Mesendoderm (in vitro differentiated cells): ENCODE data around the gene ACSF3.

Experiments used
- DNase-seq: peaks from one replicate; pipeline ENCODE4 v3.0.0; 2013
- H2AK5ac ChIP-seq: 2 replicates; pipeline ENCODE4 v1.6.1; 2013; ENCODE audit warnings: low read length, inconsistent platforms
- H2BK120ac ChIP-seq: 2 replicates; pipeline ENCODE4 v1.6.1; 2013; ENCODE audit warnings: low read depth, mild to moderate bottlenecking, low read length, moderate library complexity, mixed read lengths
- H2BK15ac ChIP-seq: replicated peaks from 2 replicates; pipeline ENCODE4 v1.6.1; 2013; ENCODE audit warnings: low read depth, mild to moderate bottlenecking, moderate library complexity
- H2BK5ac ChIP-seq: 2 replicates; pipeline ENCODE4 v1.6.1; 2013; ENCODE audit warnings: low read length, inconsistent platforms
- H3K18ac ChIP-seq: 2 replicates; pipeline ENCODE4 v1.6.1; 2013; ENCODE audit warnings: mild to moderate bottlenecking, low read length, mixed read lengths
- H3K23ac ChIP-seq: one replicate; pipeline ENCODE4 v1.6.1; 2013; ENCODE audit warnings: low read length
- H3K27ac ChIP-seq: 2 replicates; pipeline ENCODE4 v1.5.1; 2013; ENCODE audit warnings: low read depth, mild to moderate bottlenecking, inconsistent platforms, low read length, moderate library complexity
- H3K27me3 ChIP-seq: 2 replicates; pipeline ENCODE4 v1.6.1; 2013; ENCODE audit warnings: low read length, control low read depth, mild to moderate bottlenecking, inconsistent platforms; ENCODE audit not compliant: insufficient read depth, poor library complexity
- H3K36me3 ChIP-seq: 2 replicates; pipeline ENCODE4 v1.6.1; 2013; ENCODE audit warnings: low read length, inconsistent platforms; ENCODE audit not compliant: control insufficient read depth, insufficient read depth
- H3K4ac ChIP-seq: one replicate; pipeline ENCODE4 v1.6.1; 2013; ENCODE audit warnings: low read depth, mild to moderate bottlenecking, low read length, moderate library complexity
- H3K4me1 ChIP-seq: 2 replicates; pipeline ENCODE4 v1.6.1; 2013; ENCODE audit warnings: low read depth, low read length, inconsistent platforms; ENCODE audit not compliant: control insufficient read depth
- H3K4me2 ChIP-seq: 2 replicates; pipeline ENCODE4 v1.6.1; 2013; ENCODE audit warnings: low read length
- H3K4me3 ChIP-seq: 2 replicates; pipeline ENCODE4 v1.5.1; 2013; ENCODE audit warnings: mild to moderate bottlenecking, low read length
- H3K56ac ChIP-seq: one replicate; pipeline ENCODE4 v1.6.1; 2013; ENCODE audit warnings: low read length
- H3K79me1 ChIP-seq: 2 replicates; pipeline ENCODE4 v1.6.1; 2013; ENCODE audit warnings: low read length, inconsistent platforms
- H3K79me2 ChIP-seq: 2 replicates; pipeline ENCODE4 v1.6.1; 2013; ENCODE audit warnings: mild to moderate bottlenecking, low read length; ENCODE audit not compliant: control insufficient read depth, insufficient read depth
- H3K9ac ChIP-seq: 2 replicates; pipeline ENCODE4 v1.6.1; 2013; ENCODE audit warnings: low read length, inconsistent platforms
- H4K5ac ChIP-seq: one replicate; pipeline ENCODE4 v1.6.1; 2013; ENCODE audit warnings: low read length
- H4K8ac ChIP-seq: one replicate; pipeline ENCODE4 v1.6.1; 2013; ENCODE audit warnings: low read depth, mild to moderate bottlenecking, control low read depth, low read length, moderate library complexity
- WGBS: extraction: QIAGEN DNeasy Blood & Tissue Kit; methylation state at CpG from one replicate; pipeline ENCODE4 v1.1.7; 2013; ENCODE audit warnings: low lambda C conversion rate, missing lambda C conversion rate; ENCODE audit not compliant: insufficient coverage; ENCODE audit errors: extremely low coverage; 5-methylcytosine and 5-hydroxymethylcytosine counted together

ACSF3 gene

GRCh38 chr16:89047331-89048089, 46.1 kb upstream of the ACSF3 start:
- Histone ChIP-seq H3K4me2 (no peak overlapping the region), H3K23ac (no peak overlapping the region), H3K4me1 (no peaks in the 10 kb centered on the region), H3K36me3 (no peaks in the 10 kb centered on the region), H2BK5ac (no peak overlapping the region), H3K56ac (no peak overlapping the region), H3K9ac (no peak overlapping the region), H3K79me1 (no peaks in the 10 kb centered on the region), H2BK15ac (no peak overlapping the region), H3K79me2 (no peaks in the 10 kb centered on the region), H3K27ac (no peak overlapping the region), H3K18ac (no peak overlapping the region), H3K27me3 (no peaks in the 10 kb centered on the region), H2AK5ac (no peak overlapping the region), H4K8ac (no peak overlapping the region), H3K4ac (no peak overlapping the region), H4K5ac (no peak overlapping the region), H3K4me3 (no peak overlapping the region), H2BK120ac (no peak overlapping the region)
- no CpG with 5 or more reads among the region's 27 CpGs for WGBS
- DNase-seq = no peak

DNA sequence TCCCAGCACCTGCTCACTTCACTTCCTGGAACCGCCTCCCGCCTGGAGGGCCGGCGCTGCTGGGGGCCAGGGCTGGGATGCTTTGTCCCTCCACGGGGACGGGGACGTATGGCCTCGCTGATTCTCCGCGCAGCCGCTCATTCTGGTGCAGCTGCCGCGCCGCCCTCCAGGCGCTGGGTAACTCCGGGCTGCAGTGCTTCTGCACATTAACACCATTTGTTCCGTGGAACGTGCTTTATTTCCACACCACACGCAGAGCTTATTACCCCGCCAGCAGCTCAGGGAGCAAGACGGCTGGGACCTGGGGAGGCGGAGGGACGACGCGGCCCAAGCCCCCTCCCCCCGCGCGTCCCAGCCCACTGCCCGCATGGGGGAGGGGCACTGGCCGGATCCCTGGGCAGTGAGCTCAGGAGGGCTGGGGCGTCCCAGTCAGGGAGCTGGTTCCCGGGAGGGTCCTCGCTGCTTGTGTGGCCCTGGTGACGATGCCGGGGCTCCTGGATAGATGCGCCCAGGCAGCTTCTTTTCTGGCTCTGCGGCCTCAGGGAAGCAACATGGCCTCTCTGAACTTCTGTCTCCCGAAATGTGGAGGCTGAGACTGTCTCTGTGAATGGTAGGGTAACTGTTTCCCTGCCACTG, 45.4 kb upstream of the ACSF3 start:
- H3K27ac ChIP-seq = no peak overlapping the region
- no peak overlapping the region for H2BK15ac ChIP-seq
- H3K79me2 ChIP-seq = no peaks in the 10 kb centered on the region
- no peak overlapping the region for H2AK5ac ChIP-seq
- H2BK120ac ChIP-seq = no peak overlapping the region
- H3K4me1 ChIP-seq = no peaks in the 10 kb centered on the region
- no peak overlapping the region for H4K5ac ChIP-seq
- no peak overlapping the region for H3K4me3 ChIP-seq
- no peaks in the 10 kb centered on the region for H3K27me3 ChIP-seq
- H3K4ac ChIP-seq = no peak overlapping the region
- no peak overlapping the region for H4K8ac ChIP-seq
- H3K36me3 ChIP-seq = no peaks in the 10 kb centered on the region
- DNase-seq = no peak
- H3K18ac ChIP-seq = no peak overlapping the region
- H3K56ac ChIP-seq = no peak overlapping the region
- no peak overlapping the region for H3K23ac ChIP-seq
- H2BK5ac ChIP-seq = no peak overlapping the region
- H3K4me2 ChIP-seq = no peak overlapping the region
- H3K79me1 ChIP-seq = no peaks in the 10 kb centered on the region
- no CpG with 5 or more reads among the region's 38 CpGs for WGBS
- H3K9ac ChIP-seq = no peak overlapping the region

- H2BK120ac ChIP-seq = no peak overlapping the region
- H3K4me2 ChIP-seq = no peak overlapping the region
- H2AK5ac ChIP-seq = no peak overlapping the region
- H4K8ac ChIP-seq = no peak overlapping the region
- no peaks in the 10 kb centered on the region for H3K4me1 ChIP-seq
- H3K36me3 ChIP-seq = no peaks in the 10 kb centered on the region
- H3K4me3 ChIP-seq = no peak overlapping the region
- DNase-seq = no peak
- no peaks in the 10 kb centered on the region for H3K79me1 ChIP-seq
- no CpG with 5 or more reads among the region's 24 CpGs for WGBS
- H3K56ac ChIP-seq = no peak overlapping the region
- H4K5ac ChIP-seq = no peak overlapping the region
- no peak overlapping the region for H3K18ac ChIP-seq
- H3K27me3 ChIP-seq = no peaks in the 10 kb centered on the region
- no peak overlapping the region for H3K23ac ChIP-seq
- no peak overlapping the region for H2BK15ac ChIP-seq
- H3K79me2 ChIP-seq = no peaks in the 10 kb centered on the region
- no peak overlapping the region for H3K4ac ChIP-seq
- H3K9ac ChIP-seq = no peak overlapping the region
- H3K27ac ChIP-seq = no peak overlapping the region
- H2BK5ac ChIP-seq = no peak overlapping the region
Observed at GRCh38 chr16:89048871-89049422, 44.7 kb upstream of the ACSF3 start.

- H4K5ac ChIP-seq = no peak overlapping the region
- no peaks in the 10 kb centered on the region for H3K79me1 ChIP-seq
- H3K4me3 ChIP-seq = no peak overlapping the region
- no peak overlapping the region for H3K9ac ChIP-seq
- no peak overlapping the region for H3K27ac ChIP-seq
- H3K4ac ChIP-seq = no peak overlapping the region
- H3K4me1 ChIP-seq = no peaks in the 10 kb centered on the region
- H3K36me3 ChIP-seq = no peaks in the 10 kb centered on the region
- no peak overlapping the region for H2BK120ac ChIP-seq
- no peaks in the 10 kb centered on the region for H3K27me3 ChIP-seq
- H3K79me2 ChIP-seq = no peaks in the 10 kb centered on the region
- H2BK5ac ChIP-seq = no peak overlapping the region
- no peak overlapping the region for H3K4me2 ChIP-seq
- no peak overlapping the region for H3K18ac ChIP-seq
- no CpG with 5 or more reads among the region's 22 CpGs for WGBS
- DNase-seq = no peak
- no peak overlapping the region for H3K56ac ChIP-seq
- no peak overlapping the region for H2BK15ac ChIP-seq
- H2AK5ac ChIP-seq = no peak overlapping the region
- no peak overlapping the region for H3K23ac ChIP-seq
- H4K8ac ChIP-seq = no peak overlapping the region
Observed at GRCh38 chr16:89049484-89050118, 44.1 kb upstream of the ACSF3 start.

- no peaks in the 10 kb centered on the region for H3K79me2 ChIP-seq
- no peak for DNase-seq
- H3K4me2 ChIP-seq = no peak overlapping the region
- no peak overlapping the region for H2AK5ac ChIP-seq
- H2BK15ac ChIP-seq = no peak overlapping the region
- no peak overlapping the region for H2BK5ac ChIP-seq
- H4K5ac ChIP-seq = no peak overlapping the region
- no peak overlapping the region for H2BK120ac ChIP-seq
- no peak overlapping the region for H3K9ac ChIP-seq
- H3K4me3 ChIP-seq = no peak overlapping the region
- H3K18ac ChIP-seq = no peak overlapping the region
- H3K56ac ChIP-seq = no peak overlapping the region
- no peaks in the 10 kb centered on the region for H3K27me3 ChIP-seq
- H3K4ac ChIP-seq = no peak overlapping the region
- H4K8ac ChIP-seq = no peak overlapping the region
- no peaks in the 10 kb centered on the region for H3K4me1 ChIP-seq
- no peak overlapping the region for H3K27ac ChIP-seq
- no peaks in the 10 kb centered on the region for H3K79me1 ChIP-seq
- no peaks in the 10 kb centered on the region for H3K36me3 ChIP-seq
- H3K23ac ChIP-seq = no peak overlapping the region
- WGBS = no CpG with 5 or more reads among the region's 21 CpGs
Observed at GRCh38 chr16:89050119-89050867, 43.4 kb upstream of the ACSF3 start.
